Measurements from ENCODE around the gene ATG16L1. TPM values are rescaled to one million over a fixed set of nuclear protein-coding genes. Genes with fewer than 3 reads are reported as not detected.

The ATG16L1 gene
- polyA plus RNA-seq, 1 donor (not counting 4 experiments of a cell fraction or from before 2014, with no cell fraction given) = 38.5 TPM

DNA sequence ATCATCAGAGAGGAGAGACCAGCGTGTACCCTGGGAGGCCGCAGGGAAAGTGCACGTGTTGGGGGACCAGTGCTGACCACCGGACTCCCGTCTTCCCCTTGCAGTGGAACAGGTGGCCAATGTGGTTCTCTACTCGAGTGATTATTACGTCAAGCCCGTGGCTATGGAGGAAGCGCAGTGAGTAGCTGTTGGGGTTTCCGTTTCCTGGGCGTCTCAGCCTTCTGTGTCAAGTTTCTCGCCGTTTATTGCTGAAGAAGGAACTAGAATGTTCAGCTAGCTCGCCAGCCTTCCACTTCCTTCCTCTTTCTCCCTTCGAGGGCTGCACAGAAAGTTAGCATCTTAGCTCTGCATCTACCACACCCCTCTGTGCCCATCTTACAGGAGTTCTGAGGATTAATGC, 80.1 kb downstream of the ATG16L1 start:
- Histone ChIP-seq H3K36me3 (ENCODE audit: control insufficient read depth in 2 of 2, extremely low read depth in 1 of 2, insufficient read depth in 2 of 2, low read length in 2 of 2) (no peaks in the 10 kb centered on the region), H3K4me2 (ENCODE audit: control insufficient read depth, extremely low read depth, insufficient read depth, low read depth, low read length) (no peak overlapping the region), H3K4me3 (ENCODE audit: control insufficient read depth in 2 of 3, extremely low read depth in 1 of 3, insufficient read depth in 2 of 3, low read depth in 1 of 3, low read length in 3 of 3) (no peak overlapping the region), H3K79me2 (ENCODE audit: control insufficient read depth, insufficient read depth, low read length) (no peaks in the 10 kb centered on the region), H3K27ac (ENCODE audit: control insufficient read depth, insufficient read depth, low read length) (no peak overlapping the region), H4K20me1 (ENCODE audit: control insufficient read depth, extremely low read depth, insufficient read depth, low read length) (no peaks in the 10 kb centered on the region), H3K4me1 (ENCODE audit: control insufficient read depth, extremely low read depth, insufficient read depth, low read length) (no peaks in the 10 kb centered on the region), H2AFZ (ENCODE audit: control insufficient read depth, low read length) (no peak overlapping the region), H3K9me1 (ENCODE audit: control insufficient read depth, extremely low read depth, insufficient read depth, low read length) (no peaks in the 10 kb centered on the region), H3K27me3 (ENCODE audit: control insufficient read depth, extremely low read depth, insufficient read depth, low read length) (peaks cover 20% of the 10 kb centered on the region), H3K9me3 (ENCODE audit: control insufficient read depth, low read depth, low read length) (no peaks in the 10 kb centered on the region), H3K9ac (ENCODE audit: control insufficient read depth, extremely low read depth, insufficient read depth, low read length) (no peak overlapping the region)
- dilution Hi-C loops (cut with MboI; ENCODE audit: extremely low pct_ligation_motif_present, low sequenced_read_pairs) = no loop called here
- no peak for DNase-seq (ENCODE audit: low read depth, low spot score)
- no peak for FAIRE-seq
- TF ChIP-seq, protein P1, sequence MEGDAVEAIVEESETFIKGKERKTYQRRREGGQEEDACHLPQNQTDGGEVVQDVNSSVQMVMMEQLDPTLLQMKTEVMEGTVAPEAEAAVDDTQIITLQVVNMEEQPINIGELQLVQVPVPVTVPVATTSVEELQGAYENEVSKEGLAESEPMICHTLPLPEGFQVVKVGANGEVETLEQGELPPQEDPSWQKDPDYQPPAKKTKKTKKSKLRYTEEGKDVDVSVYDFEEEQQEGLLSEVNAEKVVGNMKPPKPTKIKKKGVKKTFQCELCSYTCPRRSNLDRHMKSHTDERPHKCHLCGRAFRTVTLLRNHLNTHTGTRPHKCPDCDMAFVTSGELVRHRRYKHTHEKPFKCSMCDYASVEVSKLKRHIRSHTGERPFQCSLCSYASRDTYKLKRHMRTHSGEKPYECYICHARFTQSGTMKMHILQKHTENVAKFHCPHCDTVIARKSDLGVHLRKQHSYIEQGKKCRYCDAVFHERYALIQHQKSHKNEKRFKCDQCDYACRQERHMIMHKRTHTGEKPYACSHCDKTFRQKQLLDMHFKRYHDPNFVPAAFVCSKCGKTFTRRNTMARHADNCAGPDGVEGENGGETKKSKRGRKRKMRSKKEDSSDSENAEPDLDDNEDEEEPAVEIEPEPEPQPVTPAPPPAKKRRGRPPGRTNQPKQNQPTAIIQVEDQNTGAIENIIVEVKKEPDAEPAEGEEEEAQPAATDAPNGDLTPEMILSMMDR (optimal IDR thresholded peaks at IDR 0.05 in 1 of 3, IDR thresholded peaks at IDR 0.05 in 1 of 3, conservative IDR thresholded peaks at IDR 0.05 in 1 of 3; ENCODE audit: extremely low read depth in 1 of 3, insufficient read depth in 2 of 3, low read length in 3 of 3) = no peak
- no peak for TF ChIP-seq EZH2 (IDR thresholded peaks at IDR 0.05; ENCODE audit: low read length)

DNA sequence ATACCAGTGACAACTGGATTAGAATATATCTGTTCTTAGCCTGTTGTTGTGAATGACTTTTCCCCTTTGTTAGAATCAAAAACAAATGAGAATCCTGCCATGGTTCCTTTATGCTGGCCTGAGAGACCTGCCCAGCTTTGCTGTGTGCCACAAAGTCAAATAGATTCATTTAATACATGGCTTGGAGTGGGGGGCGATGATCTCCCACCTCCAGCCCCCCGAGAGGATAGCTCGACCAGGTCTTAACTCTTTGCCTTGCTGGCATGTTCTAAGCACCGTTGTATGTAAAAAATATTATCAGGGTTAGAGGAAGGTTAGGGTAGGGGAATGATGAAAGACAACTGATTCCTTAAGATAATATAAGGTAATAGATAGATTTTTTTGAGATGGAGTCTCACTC, 80.7 kb downstream of the ATG16L1 start:
- H3K9me3 ChIP-seq (ENCODE audit: control insufficient read depth, low read depth, low read length) = no peaks in the 10 kb centered on the region
- no peak overlapping the region for H2AFZ ChIP-seq (ENCODE audit: control insufficient read depth, low read length)
- no peaks in the 10 kb centered on the region for H3K79me2 ChIP-seq (ENCODE audit: control insufficient read depth, insufficient read depth, low read length)
- FAIRE-seq (no peak), DNase-seq (ENCODE audit: low read depth, low spot score) (no peak)
- TF ChIP-seq, protein P1 (optimal IDR thresholded peaks at IDR 0.05 in 1 of 3, IDR thresholded peaks at IDR 0.05 in 1 of 3, conservative IDR thresholded peaks at IDR 0.05 in 1 of 3; ENCODE audit: extremely low read depth in 1 of 3, insufficient read depth in 2 of 3, low read length in 3 of 3) = no peak
- TF ChIP-seq EZH2 (IDR thresholded peaks at IDR 0.05; ENCODE audit: low read length) = no peak
- no peak overlapping the region for H3K9ac ChIP-seq (ENCODE audit: control insufficient read depth, extremely low read depth, insufficient read depth, low read length)
- no peak overlapping the region for H3K4me3 ChIP-seq (ENCODE audit: control insufficient read depth in 2 of 3, extremely low read depth in 1 of 3, insufficient read depth in 2 of 3, low read depth in 1 of 3, low read length in 3 of 3)
- H3K27ac ChIP-seq (ENCODE audit: control insufficient read depth, insufficient read depth, low read length) = no peak overlapping the region
- dilution Hi-C loops (cut with MboI; ENCODE audit: extremely low pct_ligation_motif_present, low sequenced_read_pairs) = no loop called here
- no peaks in the 10 kb centered on the region for H4K20me1 ChIP-seq (ENCODE audit: control insufficient read depth, extremely low read depth, insufficient read depth, low read length)
- H3K36me3 ChIP-seq (ENCODE audit: control insufficient read depth in 2 of 2, extremely low read depth in 1 of 2, insufficient read depth in 2 of 2, low read length in 2 of 2) = no peaks in the 10 kb centered on the region
- H3K27me3 ChIP-seq (ENCODE audit: control insufficient read depth, extremely low read depth, insufficient read depth, low read length) = peaks cover 20% of the 10 kb centered on the region
- no peaks in the 10 kb centered on the region for H3K9me1 ChIP-seq (ENCODE audit: control insufficient read depth, extremely low read depth, insufficient read depth, low read length)
- no peaks in the 10 kb centered on the region for H3K4me1 ChIP-seq (ENCODE audit: control insufficient read depth, extremely low read depth, insufficient read depth, low read length)
- no peak overlapping the region for H3K4me2 ChIP-seq (ENCODE audit: control insufficient read depth, extremely low read depth, insufficient read depth, low read depth, low read length)

All from keratinocyte (primary cell).